HS-5 (cell line): Measurements from ENCODE around the gene TBC1D22A.
A peak's percentile ranks its signal among the peaks of the same experiment; 100 is the strongest.

Source experiments
- DNase-seq: peaks from one replicate; pipeline ENCODE4 v3.0.0-alpha.2; 2012; ENCODE audit warnings: low read depth

TBC1D22A gene

GRCh38 chr22:46860562-46860961 lies 98.1 kb downstream of the TBC1D22A start:
- DNase-seq: no peak

- DNase-seq: no peak
These were observed 99.3 kb downstream of the TBC1D22A start for GRCh38 chr22:46861468-46862367.

GRCh38 chr22:46862418-46863324 lies 100.2 kb downstream of the TBC1D22A start:
- DNase-seq: no peak

DNA sequence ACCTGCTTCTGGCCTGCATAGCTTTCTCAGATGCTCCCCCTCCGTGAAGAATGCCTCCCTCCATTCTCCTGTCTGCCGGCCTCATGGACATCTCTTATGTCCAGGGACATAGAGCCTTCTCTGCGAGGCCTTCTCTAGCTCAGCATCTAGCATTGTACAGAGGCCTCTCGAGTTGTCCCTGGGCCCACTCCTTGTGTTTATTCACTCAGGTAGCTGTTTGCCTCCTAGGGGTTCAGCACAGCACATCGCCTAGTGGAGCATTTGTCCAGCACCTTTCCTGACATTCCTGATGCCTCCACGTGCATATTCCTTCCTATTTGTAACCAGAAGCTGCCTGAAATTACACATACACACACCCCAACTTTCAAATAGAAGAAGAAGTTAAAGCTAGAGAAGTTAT lies 101.3 kb downstream of the TBC1D22A start:
- no peak for DNase-seq

DNA sequence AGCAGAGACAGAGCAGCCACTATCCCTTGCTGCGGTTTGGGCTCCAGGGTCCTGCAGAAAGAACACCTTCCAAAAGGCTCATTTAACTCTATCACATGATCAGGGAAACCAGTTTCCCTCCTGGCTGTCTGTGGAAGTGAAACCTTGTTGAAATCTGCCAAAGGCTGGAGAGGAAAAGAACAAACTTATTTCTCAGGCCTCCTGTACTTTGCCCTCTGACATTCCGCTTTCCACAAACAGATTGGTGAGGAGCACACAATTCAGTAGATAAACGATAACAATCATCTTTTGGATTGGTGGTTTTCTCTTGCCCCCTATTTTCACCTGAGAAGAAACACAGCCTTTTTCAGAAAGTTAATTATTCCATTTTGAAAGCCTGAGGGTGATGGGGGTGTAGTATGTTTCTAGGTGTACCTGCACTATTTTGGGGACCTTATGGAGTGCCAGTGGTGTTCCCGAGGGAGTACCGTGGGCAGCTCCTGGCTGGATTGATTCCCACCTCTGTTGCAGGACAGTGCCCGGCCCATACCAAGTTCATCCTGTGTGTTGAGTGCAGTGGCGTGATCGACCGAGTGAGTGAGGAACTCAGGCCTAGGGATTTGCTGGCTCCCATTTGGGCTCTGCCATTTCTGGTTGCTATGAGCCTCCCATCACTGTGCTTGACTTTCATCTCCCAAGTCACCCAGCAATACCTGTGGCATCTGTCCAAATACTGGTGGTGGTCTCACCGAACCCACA lies 102.0 kb downstream of the TBC1D22A start:
- no peak for DNase-seq

GRCh38 chr22:46865052-46865434 lies 102.6 kb downstream of the TBC1D22A start:
- DNase-seq: no peak

DNA sequence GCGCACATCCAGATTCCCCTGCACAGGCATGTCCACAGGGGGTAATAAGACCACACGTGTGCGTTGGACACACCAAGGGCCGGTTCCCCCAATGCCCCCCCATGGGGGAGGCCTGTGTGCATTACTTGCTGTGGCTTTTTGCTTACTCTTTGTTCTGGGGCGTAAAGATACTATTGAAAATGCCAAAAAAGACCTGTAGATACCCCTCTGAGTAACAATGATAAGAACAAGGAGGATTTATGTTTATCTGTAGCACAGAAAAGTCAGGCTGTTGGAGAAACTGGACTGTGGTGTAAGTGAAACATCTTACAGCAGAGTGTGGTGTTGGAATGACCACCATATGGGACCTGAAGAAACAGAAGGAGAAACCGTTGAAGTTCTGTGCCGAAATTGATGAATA lies 103.2 kb downstream of the TBC1D22A start:
- no peak for DNase-seq

DNA sequence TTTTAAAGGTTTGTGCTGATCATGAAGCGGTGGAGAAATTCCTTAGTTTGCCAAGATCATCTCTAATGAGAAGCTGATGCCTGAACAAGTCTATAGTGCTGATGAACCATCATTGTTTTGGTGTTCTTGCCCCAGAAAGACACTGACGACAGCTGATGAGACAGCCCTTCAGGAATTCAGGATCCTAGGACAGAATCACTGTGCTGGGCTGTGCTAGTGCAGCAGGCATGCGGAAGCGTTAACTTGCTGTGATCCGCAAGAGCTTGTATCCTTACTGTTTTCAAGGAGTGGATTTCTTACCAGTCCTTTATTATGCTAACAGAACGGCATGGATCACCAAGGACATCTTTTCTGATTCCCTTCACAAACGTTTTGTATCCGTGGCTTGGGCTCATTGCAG lies 104.1 kb downstream of the TBC1D22A start:
- DNase-seq: peak; percentile 93

DNA sequence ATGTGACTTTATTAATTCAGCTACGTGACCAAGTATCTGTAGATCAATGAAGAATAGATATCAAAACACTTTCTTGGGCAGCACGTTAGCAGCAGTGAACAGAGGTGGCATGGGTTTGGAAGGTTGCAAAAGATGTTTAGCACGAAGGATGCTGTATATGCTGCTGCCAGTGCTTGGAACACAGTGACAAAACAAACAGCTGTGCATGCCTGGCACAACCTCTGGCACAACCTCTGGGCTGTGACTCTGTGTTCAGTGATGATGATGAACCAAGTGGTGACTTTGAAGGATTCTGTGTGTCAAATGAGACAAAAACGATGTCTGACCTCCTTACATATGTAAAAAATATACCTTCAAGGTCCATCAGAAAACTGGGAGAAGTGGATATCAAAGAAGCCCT lies 104.7 kb downstream of the TBC1D22A start:
- peak; percentile 4 for DNase-seq

DNA sequence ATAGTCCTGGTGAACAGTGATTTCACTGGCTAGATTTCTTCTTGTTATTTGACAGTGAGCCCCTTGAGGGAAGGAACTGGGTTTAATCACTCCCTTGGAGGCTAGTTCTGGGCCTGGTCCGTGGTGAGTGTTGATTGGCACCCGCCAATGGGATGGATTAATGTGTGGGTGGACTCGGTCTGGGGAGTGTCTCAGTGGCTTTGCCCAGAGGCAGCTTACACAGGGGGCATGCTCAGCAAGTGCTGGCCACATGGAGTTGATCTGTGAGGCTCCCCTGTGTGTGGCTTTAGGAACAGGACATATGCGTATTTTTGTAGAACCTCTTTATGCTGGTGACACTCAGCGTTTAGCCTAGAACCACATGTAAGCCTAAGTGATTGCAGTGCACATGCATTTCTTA lies 106.9 kb downstream of the TBC1D22A start:
- no peak for DNase-seq

GRCh38 chr22:46869831-46870441 lies 107.5 kb downstream of the TBC1D22A start:
- DNase-seq: no peak

GRCh38 chr22:46871826-46872225 lies 109.4 kb downstream of the TBC1D22A start:
- no peak for DNase-seq

- DNase-seq: no peak
These were observed 112.6 kb downstream of the TBC1D22A start for GRCh38 chr22:46875089-46875488.

DNA sequence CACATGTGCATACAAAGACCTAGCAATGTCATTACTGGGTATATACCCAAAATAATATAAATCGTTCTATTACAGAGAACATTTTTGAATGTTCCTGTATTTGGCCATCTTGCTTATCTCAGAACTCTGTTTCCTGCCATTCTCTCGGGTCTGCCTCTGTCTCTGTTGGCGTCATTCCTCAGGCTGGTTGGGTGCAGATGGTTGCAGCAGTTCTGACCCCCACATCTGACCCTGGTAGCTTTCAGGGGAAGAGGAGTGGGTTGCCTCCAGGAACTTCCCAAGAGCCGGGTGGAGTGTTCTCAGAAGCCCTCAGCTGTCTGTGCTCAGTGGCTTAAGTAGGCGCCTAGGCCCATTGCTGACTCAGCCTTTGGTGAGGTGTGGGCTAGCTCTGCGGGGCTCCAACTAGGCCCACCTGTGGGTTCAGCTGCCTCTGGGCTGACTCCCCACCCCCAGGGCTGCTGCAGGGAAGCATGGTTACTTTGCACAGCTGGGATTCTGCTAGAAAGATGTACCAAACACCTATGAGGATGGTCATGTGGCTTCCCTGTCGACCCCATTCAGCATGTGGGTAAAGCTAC lies 114.0 kb downstream of the TBC1D22A start:
- DNase-seq: no peak

- DNase-seq: no peak
These were observed 115.9 kb downstream of the TBC1D22A start for GRCh38 chr22:46878191-46878948.

DNA sequence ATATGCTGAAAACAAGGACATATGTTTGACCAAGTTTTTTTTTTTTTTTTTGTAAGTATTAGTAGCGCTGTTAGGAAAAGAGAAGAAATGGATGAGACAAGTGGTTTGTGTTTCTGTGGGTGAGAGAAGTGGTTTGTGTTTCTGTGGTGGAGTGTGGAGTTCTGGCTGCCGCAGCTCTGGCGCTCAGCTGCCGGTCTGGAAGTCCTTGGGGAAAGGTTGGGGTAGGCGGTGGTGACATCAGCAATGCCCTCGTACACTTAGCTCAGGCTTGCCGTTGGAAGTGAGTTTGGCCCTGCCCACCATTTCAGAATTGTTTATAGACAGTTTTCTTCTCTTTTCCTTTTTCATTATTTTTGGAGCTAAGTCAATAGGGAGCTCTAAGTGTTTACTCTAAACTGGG lies 116.6 kb downstream of the TBC1D22A start:
- DNase-seq: no peak

- peak; percentile 20 for DNase-seq
These were observed 119.1 kb downstream of the TBC1D22A start for GRCh38 chr22:46881373-46882118.

DNA sequence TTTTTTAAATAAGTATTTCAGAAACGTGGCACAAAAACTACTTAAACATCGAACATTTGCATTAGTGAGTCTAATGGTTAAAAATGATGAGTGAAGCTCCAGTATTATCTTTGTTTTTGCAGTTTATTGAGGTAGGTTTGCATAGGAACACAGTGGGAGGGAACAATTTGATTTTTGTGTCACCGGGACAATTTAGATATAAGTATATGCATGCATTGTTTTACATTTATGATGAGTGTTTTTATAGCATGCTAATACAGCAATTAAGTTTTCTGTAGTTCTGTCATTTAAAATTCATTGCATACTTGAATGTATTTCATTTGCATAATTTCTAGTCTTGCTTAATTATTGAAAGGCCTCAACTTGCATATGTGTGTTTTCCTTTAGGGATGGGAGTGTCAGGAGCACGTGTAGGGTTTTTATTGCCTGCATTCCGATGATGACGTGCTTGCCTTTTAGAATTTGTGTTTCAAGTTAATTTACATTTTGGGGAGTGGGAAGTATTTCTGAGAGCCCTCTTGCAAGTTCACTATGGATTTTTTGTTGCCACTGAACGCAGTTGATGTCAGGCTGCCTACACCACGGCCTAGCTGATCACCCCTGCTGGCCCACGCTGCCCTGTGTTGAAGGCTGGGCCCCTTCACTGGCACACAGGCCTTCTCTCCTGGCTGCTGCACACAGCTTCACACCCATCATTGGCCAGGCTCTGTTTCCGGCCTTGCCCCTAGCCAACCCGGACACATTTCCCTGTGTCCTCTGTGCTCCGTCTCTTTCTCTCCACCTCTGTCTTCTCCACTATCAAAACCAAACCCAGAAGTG lies 120.9 kb downstream of the TBC1D22A start:
- no peak for DNase-seq

DNA sequence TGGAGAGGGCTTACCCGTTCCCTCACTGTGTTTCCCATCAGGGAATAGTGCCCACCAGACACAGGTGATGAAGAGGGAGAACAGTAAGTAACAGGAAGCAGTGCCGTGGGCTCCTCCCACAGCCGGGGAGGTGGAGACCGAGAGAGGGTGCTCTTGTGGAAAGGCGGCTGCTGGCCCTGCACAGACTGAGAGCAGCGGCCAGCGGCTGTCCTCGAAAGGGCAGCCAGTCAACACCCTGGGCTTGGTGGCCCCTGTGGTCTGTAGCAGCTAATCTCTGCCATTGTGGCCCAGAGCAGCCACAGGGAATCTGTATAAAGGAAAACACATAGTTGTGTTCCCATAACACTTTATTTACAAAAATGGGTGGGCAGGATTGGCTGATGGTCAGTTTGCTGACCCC lies 121.9 kb downstream of the TBC1D22A start:
- no peak for DNase-seq
